Astrocyte (in vitro differentiated cells and primary cell): ENCODE measurements around the gene ANTXR2. TPM values are rescaled to one million over a fixed set of nuclear protein-coding genes. Genes with fewer than 3 reads are reported as not detected.

Experiments used
- DNase-seq: peaks from one replicate; pipeline ENCODE4 v3.0.0-alpha.2; 2010; ENCODE audit warnings: low read depth
- FAIRE-seq: peaks from 2 replicates; lab custom pipeline; 2011; peaks lifted over from hg19 to GRCh38; lab: Jason Lieb, UNC
- H2AFZ ChIP-seq: 2 replicates; pipeline ENCODE4 v1.6.0; 2012; ENCODE audit warnings: low read depth, low read length, inconsistent platforms
- H3K27ac ChIP-seq: 2 replicates; pipeline ENCODE4 v1.5.1; 2011; ENCODE audit warnings: low read depth, low read length, inconsistent platforms
- H3K27me3 ChIP-seq: 2 replicates; pipeline ENCODE4 v1.6.0; 2011; ENCODE audit warnings: low read length, inconsistent platforms; ENCODE audit not compliant: insufficient read depth
- H3K36me3 ChIP-seq: 2 replicates; pipeline ENCODE4 v1.5.1; 2011; ENCODE audit warnings: low read length, inconsistent platforms; ENCODE audit not compliant: insufficient read depth
- H3K4me1 ChIP-seq: 2 replicates; pipeline ENCODE4 v1.5.1; 2011; ENCODE audit warnings: low read length, inconsistent platforms; ENCODE audit not compliant: insufficient read depth
- H3K4me2 ChIP-seq: 2 replicates; pipeline ENCODE4 v1.6.0; 2012; ENCODE audit warnings: low read length, inconsistent platforms
- H3K4me3 ChIP-seq: 2 replicates; pipeline ENCODE4 v1.5.1; 2011; ENCODE audit warnings: low read depth, mild to moderate bottlenecking, low read length, inconsistent platforms; ENCODE audit not compliant: insufficient read depth
- H3K79me2 ChIP-seq: 2 replicates; pipeline ENCODE4 v1.6.0; 2012; ENCODE audit warnings: mild to moderate bottlenecking, low read length, inconsistent platforms; ENCODE audit not compliant: insufficient read depth
- H3K9ac ChIP-seq: 2 replicates; pipeline ENCODE4 v1.6.0; 2012; ENCODE audit warnings: mild to moderate bottlenecking, low read length, inconsistent platforms
- H3K9me3 ChIP-seq: 2 replicates; pipeline ENCODE4 v1.5.1; 2012; ENCODE audit warnings: low read depth, mild to moderate bottlenecking, low read length, inconsistent platforms; ENCODE audit not compliant: insufficient read depth
- H4K20me1 ChIP-seq: 2 replicates; pipeline ENCODE4 v1.6.0; 2012; ENCODE audit warnings: low read length, inconsistent platforms; ENCODE audit not compliant: insufficient read depth
- H3K27ac Mint-ChIP-seq: one replicate; pipeline ENCODE4 v1.8.0; 2021; ENCODE audit warnings: mild to moderate bottlenecking, mixed read lengths; ENCODE audit not compliant: unreplicated experiment
- H3K27me3 Mint-ChIP-seq: one replicate; pipeline ENCODE4 v1.8.0; 2021; ENCODE audit warnings: low read depth, mixed read lengths; ENCODE audit not compliant: unreplicated experiment
- H3K36me3 Mint-ChIP-seq: one replicate; pipeline ENCODE4 v1.8.0; 2021; ENCODE audit warnings: low read depth, mixed read lengths; ENCODE audit not compliant: unreplicated experiment
- H3K4me1 Mint-ChIP-seq: one replicate; pipeline ENCODE4 v1.8.0; 2021; ENCODE audit warnings: low read depth, mixed read lengths; ENCODE audit not compliant: unreplicated experiment
- H3K4me3 Mint-ChIP-seq: one replicate; pipeline ENCODE4 v1.8.0; 2021; ENCODE audit warnings: mild to moderate bottlenecking, moderate library complexity, mixed read lengths; ENCODE audit not compliant: unreplicated experiment
- H3K9me3 Mint-ChIP-seq: one replicate; pipeline ENCODE4 v1.8.0; 2021; ENCODE audit warnings: mild to moderate bottlenecking, mixed read lengths; ENCODE audit not compliant: unreplicated experiment
- EZH2 ChIP-seq: IDR thresholded peaks from 2 replicates; pipeline ENCODE4 v1.6.1; 2012; ENCODE audit warnings: mild to moderate bottlenecking, low read length, inconsistent platforms; ENCODE audit not compliant: insufficient read depth
- total RNA-seq: library from RNA; stranded (reverse); gene quantifications from 2 replicates; pipeline ENCODE4 v1.2.1, GENCODE V29; 2021
- TF ChIP-seq, protein P1 (sequence below): IDR thresholded peaks from 2 replicates; pipeline ENCODE4 v1.5.1; 2011; ENCODE audit warnings: low read depth, mild to moderate bottlenecking, inconsistent platforms, low read length, moderate library complexity; ENCODE audit not compliant: insufficient read depth

The ANTXR2 gene
- total RNA-seq, 1 donor from 2014 or later, result 34.7 TPM

- H3K36me3 ChIP-seq, result peaks cover 20% of the 10 kb centered on the region
- no peaks in the 10 kb centered on the region for H3K4me1 ChIP-seq
- H3K4me3 ChIP-seq, result no peak overlapping the region
- peak; percentile 32 for FAIRE-seq
- Mint-ChIP-seq H3K4me1 (no peaks in the 10 kb centered on the region), H3K9me3 (no peaks in the 10 kb centered on the region), H3K36me3 (peaks cover 3% of the 10 kb centered on the region), H3K4me3 (no peak overlapping the region), H3K27ac (no peak overlapping the region), H3K27me3 (no peaks in the 10 kb centered on the region)
- H2AFZ ChIP-seq, result no peak overlapping the region
- no peaks in the 10 kb centered on the region for H3K9me3 ChIP-seq
- H3K27me3 ChIP-seq, result no peaks in the 10 kb centered on the region
- no peak for DNase-seq
- no peaks in the 10 kb centered on the region for H4K20me1 ChIP-seq
- no peak for TF ChIP-seq EZH2
- TF ChIP-seq, protein P1, sequence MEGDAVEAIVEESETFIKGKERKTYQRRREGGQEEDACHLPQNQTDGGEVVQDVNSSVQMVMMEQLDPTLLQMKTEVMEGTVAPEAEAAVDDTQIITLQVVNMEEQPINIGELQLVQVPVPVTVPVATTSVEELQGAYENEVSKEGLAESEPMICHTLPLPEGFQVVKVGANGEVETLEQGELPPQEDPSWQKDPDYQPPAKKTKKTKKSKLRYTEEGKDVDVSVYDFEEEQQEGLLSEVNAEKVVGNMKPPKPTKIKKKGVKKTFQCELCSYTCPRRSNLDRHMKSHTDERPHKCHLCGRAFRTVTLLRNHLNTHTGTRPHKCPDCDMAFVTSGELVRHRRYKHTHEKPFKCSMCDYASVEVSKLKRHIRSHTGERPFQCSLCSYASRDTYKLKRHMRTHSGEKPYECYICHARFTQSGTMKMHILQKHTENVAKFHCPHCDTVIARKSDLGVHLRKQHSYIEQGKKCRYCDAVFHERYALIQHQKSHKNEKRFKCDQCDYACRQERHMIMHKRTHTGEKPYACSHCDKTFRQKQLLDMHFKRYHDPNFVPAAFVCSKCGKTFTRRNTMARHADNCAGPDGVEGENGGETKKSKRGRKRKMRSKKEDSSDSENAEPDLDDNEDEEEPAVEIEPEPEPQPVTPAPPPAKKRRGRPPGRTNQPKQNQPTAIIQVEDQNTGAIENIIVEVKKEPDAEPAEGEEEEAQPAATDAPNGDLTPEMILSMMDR, result no peak
- no peak overlapping the region for H3K27ac ChIP-seq
- H3K4me2 ChIP-seq, result no peak overlapping the region
- no peaks in the 10 kb centered on the region for H3K79me2 ChIP-seq
- no peak overlapping the region for H3K9ac ChIP-seq
These were observed 166.0 kb downstream of the ANTXR2 start for GRCh38 chr4:79907001-79907400.

DNA sequence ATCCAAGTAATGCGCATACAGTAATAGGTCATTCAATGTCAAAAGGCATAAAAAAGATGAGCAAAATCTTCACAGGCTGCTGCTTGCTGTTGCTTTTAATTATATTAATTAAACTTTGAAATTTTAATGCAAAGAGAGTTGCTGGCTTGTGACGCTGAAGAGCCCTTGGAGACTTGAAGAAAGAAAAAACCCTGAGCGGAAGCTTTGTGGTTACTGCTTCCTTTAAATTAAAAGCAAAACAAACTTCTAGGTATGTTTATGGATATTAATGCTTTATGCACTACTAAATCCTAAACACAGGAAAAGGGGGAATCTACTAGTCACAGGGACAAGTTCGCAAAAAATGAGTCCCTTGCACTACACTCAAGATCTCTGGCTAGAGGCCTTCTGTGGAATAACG, 166.7 kb downstream of the ANTXR2 start:
- no peak for FAIRE-seq
- peaks cover 3% of the 10 kb centered on the region for H3K36me3 Mint-ChIP-seq

DNA sequence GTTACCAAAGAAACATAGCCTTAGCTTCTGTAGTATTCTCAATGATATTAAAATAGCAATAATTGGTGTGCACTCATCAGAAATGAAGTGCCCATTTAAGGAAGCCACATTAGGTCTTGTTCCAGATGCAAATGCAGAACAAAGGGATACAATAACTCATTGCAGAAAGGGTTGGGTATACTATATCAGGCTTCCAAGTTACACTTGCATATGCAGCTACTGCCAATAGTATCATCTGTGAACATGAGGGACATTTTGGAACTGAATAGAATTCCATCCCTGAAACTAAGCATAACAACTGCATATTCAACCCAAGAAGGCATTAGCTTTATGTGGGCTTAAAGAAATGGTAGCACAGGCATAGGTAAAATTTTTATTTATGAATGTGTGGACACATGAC, 167.8 kb downstream of the ANTXR2 start:
- no peaks in the 10 kb centered on the region for H4K20me1 ChIP-seq
- no peaks in the 10 kb centered on the region for H3K9me3 ChIP-seq
- FAIRE-seq (no peak), DNase-seq (no peak)
- H3K27me3 ChIP-seq, result no peaks in the 10 kb centered on the region
- H3K36me3 Mint-ChIP-seq, result peaks cover 3% of the 10 kb centered on the region
- H3K9ac ChIP-seq, result no peak overlapping the region
- no peaks in the 10 kb centered on the region for H3K79me2 ChIP-seq
- no peak overlapping the region for H3K4me3 Mint-ChIP-seq
- H3K27me3 Mint-ChIP-seq, result no peaks in the 10 kb centered on the region
- no peak overlapping the region for H2AFZ ChIP-seq
- H3K4me3 ChIP-seq, result no peak overlapping the region
- H3K9me3 Mint-ChIP-seq, result no peaks in the 10 kb centered on the region
- H3K4me1 Mint-ChIP-seq, result no peaks in the 10 kb centered on the region
- no peak overlapping the region for H3K4me2 ChIP-seq
- no peak overlapping the region for H3K27ac Mint-ChIP-seq
- TF ChIP-seq, protein P1, result no peak
- H3K4me1 ChIP-seq, result no peaks in the 10 kb centered on the region
- H3K27ac ChIP-seq, result no peak overlapping the region
- peaks cover 20% of the 10 kb centered on the region for H3K36me3 ChIP-seq

More for the DNA sequence above, 166.7 kb downstream of the ANTXR2 start:
- Mint-ChIP-seq H3K27ac (no peak overlapping the region), H3K4me1 (no peaks in the 10 kb centered on the region), H3K4me3 (no peak overlapping the region), H3K9me3 (no peaks in the 10 kb centered on the region), H3K27me3 (no peaks in the 10 kb centered on the region)
- Histone ChIP-seq H3K27ac (no peak overlapping the region), H3K27me3 (no peaks in the 10 kb centered on the region), H4K20me1 (no peaks in the 10 kb centered on the region), H3K79me2 (no peaks in the 10 kb centered on the region), H2AFZ (no peak overlapping the region), H3K9ac (no peak overlapping the region), H3K4me2 (no peak overlapping the region), H3K36me3 (peaks cover 20% of the 10 kb centered on the region), H3K4me1 (no peaks in the 10 kb centered on the region), H3K9me3 (no peaks in the 10 kb centered on the region), H3K4me3 (no peak overlapping the region)
- DNase-seq, result no peak
- TF ChIP-seq EZH2, result no peak
- TF ChIP-seq, protein P1, result no peak
